ENCODE results near the gene STK40. TPM values are rescaled to one million over a fixed set of nuclear protein-coding genes. Genes with fewer than 3 reads are reported as not detected.

Gene STK40
- total and polyA plus RNA-seq, 9 of the 15 experiments (the other 6 are each of a cell fraction or from before 2014, with no cell fraction given) = 0.69 to 94.3 (median 39.1) TPM

DNA sequence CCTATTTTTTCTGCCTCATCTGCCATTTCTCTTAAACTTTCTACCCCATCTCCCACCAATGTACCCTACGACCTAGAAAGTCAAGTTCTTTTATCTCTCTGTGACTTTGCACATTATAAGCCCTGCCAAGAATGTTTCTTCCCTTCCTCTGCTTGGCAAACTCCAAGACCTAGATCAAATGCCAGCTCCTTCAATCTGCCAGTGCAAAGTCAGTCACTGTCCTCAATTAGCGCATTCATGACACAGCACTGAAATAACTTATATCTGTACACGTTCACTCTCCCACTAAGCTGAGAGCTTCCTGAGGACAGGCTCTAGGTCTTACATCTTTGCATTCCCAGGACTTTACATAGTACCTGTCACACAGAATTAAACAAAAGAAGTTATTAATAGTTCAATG, 33.4 kb upstream of the STK40 start (continued):
- TF ChIP-seq, protein P1, sequence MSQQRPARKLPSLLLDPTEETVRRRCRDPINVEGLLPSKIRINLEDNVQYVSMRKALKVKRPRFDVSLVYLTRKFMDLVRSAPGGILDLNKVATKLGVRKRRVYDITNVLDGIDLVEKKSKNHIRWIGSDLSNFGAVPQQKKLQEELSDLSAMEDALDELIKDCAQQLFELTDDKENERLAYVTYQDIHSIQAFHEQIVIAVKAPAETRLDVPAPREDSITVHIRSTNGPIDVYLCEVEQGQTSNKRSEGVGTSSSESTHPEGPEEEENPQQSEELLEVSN (IDR thresholded peaks at IDR 0.05; ENCODE audit: borderline replicate concordance in 1 of 2, extremely low read depth in 1 of 2, insufficient read depth in 1 of 2, insufficient read length in 1 of 2, low read depth in 1 of 2, low read length in 1 of 2, poor library complexity in 1 of 2, severe bottlenecking in 1 of 2) = no peak
- TF ChIP-seq KDM1A (IDR thresholded peaks at IDR 0.05) (no peak), NR2C2 (CRISPR knock-in tag; IDR thresholded peaks at IDR 0.05) (no peak), NR2C2 (tag; IDR thresholded peaks at IDR 0.05) (no peak), HES1 (IDR thresholded peaks at IDR 0.05; ENCODE audit: low read depth) (no peak), ZNF76 (CRISPR knock-in tag; IDR thresholded peaks at IDR 0.05; ENCODE audit: borderline replicate concordance) (no peak), ETV1 (tag; conservative IDR thresholded peaks at IDR 0.05; ENCODE audit: low read depth) (no peak)

GRCh38 chr1:36417931-36418330, 32.2 kb upstream of the STK40 start:
- BruUV-seq (replicated peaks) = no TSS peak
- ATAC-seq = no peak
- 53% methylated on average over 9 of the region's 9 CpGs for WGBS (ENCODE audit: insufficient coverage, low coverage, missing lambda C conversion rate)
- TF ChIP-seq ZNF274 (IDR thresholded peaks at IDR 0.05; ENCODE audit: borderline replicate concordance, low read depth, low read length) (no peak), PHB2 (IDR thresholded peaks at IDR 0.05; ENCODE audit: low read depth) (no peak), ZNF347 (CRISPR knock-in tag; IDR thresholded peaks at IDR 0.05; ENCODE audit: low read depth) (no peak), ZNF174 (CRISPR knock-in tag; IDR thresholded peaks at IDR 0.05) (no peak), TCF7 (IDR thresholded peaks at IDR 0.05; ENCODE audit: borderline replicate concordance) (no peak), TFE3 (CRISPR knock-in tag; IDR thresholded peaks at IDR 0.05) (no peak), U2AF2 (optimal IDR thresholded peaks at IDR 0.05; ENCODE audit: low read depth, low read length) (no peak), CXXC5 (CRISPR knock-in tag; IDR thresholded peaks at IDR 0.05) (no peak), SETDB1 (IDR thresholded peaks at IDR 0.05; ENCODE audit: low read length) (no peak), ZNF384 (IDR thresholded peaks at IDR 0.05; ENCODE audit: low read depth, low read length) (no peak), HMG20A (CRISPR knock-in tag; conservative IDR thresholded peaks at IDR 0.05) (no peak), BRD9 (IDR thresholded peaks at IDR 0.05; ENCODE audit: low read depth, partially characterized antibody) (no peak), OTX1 (CRISPR knock-in tag; IDR thresholded peaks at IDR 0.05) (no peak)

More at GRCh38 chr1:36417931-36418330, 32.2 kb upstream of the STK40 start:
- H3K9me3 ChIP-seq (replicated peaks; ENCODE audit: control insufficient read depth, insufficient read depth, low read depth, low read length) = no peaks in the 10 kb centered on the region
- POLR2A ChIA-PET = interaction anchor here (2.6 kb wide), 1 partner anchor 31 kb away, joined by 13 read pairs; no protein-coding TSS in a partner anchor
- H3K27ac ChIP-seq (ENCODE audit: extremely low read depth, low read depth, low read length) = no peak overlapping the region
- peak overlapping the region in 1 of 2 experiments; percentile 37; a peak in 1 of 4 replicates for H3K9ac ChIP-seq (ENCODE audit: insufficient read depth in 1 of 2, low read depth in 2 of 2, low read length in 2 of 2)
- peaks cover 0 to 3% of the 10 kb centered on the region in 2 experiments; a peak in 2 of 5 replicates for H3K4me1 ChIP-seq (replicated peaks in 1 of 2; ENCODE audit: control insufficient read depth in 2 of 2, insufficient read depth in 2 of 2, low read length in 2 of 2)
- no peaks in the 10 kb centered on the region for H4K20me1 ChIP-seq (replicated peaks; ENCODE audit: control insufficient read depth, insufficient read depth, low read length)
- DNase-seq (ENCODE audit: extremely low read depth in 1 of 4, low spot score in 3 of 4) (no peak), FAIRE-seq (no peak)
- no peak overlapping the region for H3K4me3 ChIP-seq
- H3K27me3 ChIP-seq (ENCODE audit: control insufficient read depth in 2 of 2, insufficient read depth in 2 of 2, low read length in 2 of 2) = no peaks in the 10 kb centered on the region
- no peaks in the 10 kb centered on the region for H3K79me2 ChIP-seq (ENCODE audit: control insufficient read depth, insufficient read depth, low read length)
- in situ Hi-C loops (cut with MboI) = no loop called here
- no peak overlapping the region for H3K4me2 ChIP-seq (ENCODE audit: insufficient read depth, low read length)
- no peak overlapping the region for H2AFZ ChIP-seq (ENCODE audit: low read depth, low read length)
- intact Hi-C loops (cut with micrococcal nuclease) = no loop called here
- CTCF ChIA-PET (ENCODE audit: low intra/inter-chr PET ratio) = no interaction called here
- no peaks in the 10 kb centered on the region for H3K36me3 ChIP-seq (ENCODE audit: control insufficient read depth, insufficient read depth, low read length)
- no peaks in the 10 kb centered on the region for H3K9me1 ChIP-seq (ENCODE audit: control insufficient read depth, insufficient read depth, low read length)
